HG03135 (cell line): ENCODE results near the gene TIPARP.

Experiments used
- ATAC-seq: cut with Tn5 transposase; IDR thresholded peaks from one replicate; pipeline ENCODE4 v1.9.1; 2021; ENCODE audit warnings: mild to moderate bottlenecking, moderate library complexity; ENCODE audit not compliant: unreplicated experiment

Gene TIPARP, protein sequence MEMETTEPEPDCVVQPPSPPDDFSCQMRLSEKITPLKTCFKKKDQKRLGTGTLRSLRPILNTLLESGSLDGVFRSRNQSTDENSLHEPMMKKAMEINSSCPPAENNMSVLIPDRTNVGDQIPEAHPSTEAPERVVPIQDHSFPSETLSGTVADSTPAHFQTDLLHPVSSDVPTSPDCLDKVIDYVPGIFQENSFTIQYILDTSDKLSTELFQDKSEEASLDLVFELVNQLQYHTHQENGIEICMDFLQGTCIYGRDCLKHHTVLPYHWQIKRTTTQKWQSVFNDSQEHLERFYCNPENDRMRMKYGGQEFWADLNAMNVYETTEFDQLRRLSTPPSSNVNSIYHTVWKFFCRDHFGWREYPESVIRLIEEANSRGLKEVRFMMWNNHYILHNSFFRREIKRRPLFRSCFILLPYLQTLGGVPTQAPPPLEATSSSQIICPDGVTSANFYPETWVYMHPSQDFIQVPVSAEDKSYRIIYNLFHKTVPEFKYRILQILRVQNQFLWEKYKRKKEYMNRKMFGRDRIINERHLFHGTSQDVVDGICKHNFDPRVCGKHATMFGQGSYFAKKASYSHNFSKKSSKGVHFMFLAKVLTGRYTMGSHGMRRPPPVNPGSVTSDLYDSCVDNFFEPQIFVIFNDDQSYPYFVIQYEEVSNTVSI

DNA sequence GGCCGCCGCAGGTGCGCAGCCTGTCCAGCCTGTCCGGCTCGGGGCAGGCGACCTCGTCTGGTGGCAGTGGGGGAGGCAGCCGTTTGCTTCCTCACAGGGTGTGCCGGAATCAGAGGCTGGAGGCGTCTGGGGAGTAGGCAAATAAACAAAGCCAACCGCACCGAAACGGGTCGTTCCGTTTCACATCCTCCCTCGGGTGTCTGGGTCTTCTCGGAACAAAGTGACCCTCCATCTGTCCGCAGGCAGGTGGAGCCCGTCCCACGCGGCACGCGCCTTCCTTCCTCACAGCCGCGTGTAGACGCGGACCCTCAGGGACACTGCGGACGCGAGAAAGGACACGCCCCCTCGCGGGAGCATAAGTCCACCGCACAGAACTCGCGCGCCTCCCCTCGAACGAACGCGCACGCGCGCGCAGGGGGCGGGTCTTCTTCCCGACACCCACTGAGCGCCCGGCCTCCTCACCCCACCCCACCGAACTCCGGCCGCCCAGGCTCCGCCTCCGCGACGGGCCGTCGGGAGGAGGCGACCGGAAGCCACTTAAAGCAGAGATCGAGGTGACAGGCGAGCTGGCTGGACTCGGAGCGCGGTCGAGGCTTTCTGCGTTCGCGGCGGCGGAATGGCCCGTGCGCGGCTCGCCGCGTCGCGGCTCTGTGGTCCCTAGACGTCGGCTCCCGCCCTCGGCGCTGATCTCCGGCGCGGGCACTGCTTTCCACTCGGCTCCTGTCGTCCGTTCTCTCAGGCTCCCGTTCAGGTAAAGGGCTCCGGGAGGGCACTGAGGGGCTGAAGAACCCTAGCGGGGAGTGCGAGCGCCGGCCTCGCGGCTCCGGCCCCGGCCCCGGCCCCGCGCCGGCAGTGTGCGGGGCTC, at the start of gene TIPARP:
Gene TIPARP, plus strand, starts transcription at position 545 of the 865 bp plus-strand sequence. CDS start 3,108 bp downstream, outside the sequence.
- ATAC-seq: peak; percentile 81

DNA sequence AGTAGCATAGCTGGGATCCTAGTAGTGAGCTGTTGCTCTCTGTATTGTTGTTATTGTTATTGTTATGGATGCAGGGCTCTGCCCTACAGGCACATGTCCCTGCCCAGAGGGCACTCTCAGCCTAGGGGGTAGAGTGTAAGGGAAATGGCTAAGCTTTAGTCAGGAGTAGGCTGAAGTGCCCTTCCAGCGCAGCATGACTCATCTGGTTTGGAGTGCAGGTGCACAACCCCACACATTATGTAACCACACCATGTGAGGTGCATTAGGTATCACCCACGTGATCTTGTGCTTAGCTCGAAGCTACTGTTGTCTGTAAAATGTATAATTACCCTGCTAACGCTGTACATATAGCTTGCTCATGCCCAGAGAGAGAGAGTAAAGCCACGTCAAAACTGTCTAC, 48.3 kb upstream of the TIPARP start:
- ATAC-seq: no peak

DNA sequence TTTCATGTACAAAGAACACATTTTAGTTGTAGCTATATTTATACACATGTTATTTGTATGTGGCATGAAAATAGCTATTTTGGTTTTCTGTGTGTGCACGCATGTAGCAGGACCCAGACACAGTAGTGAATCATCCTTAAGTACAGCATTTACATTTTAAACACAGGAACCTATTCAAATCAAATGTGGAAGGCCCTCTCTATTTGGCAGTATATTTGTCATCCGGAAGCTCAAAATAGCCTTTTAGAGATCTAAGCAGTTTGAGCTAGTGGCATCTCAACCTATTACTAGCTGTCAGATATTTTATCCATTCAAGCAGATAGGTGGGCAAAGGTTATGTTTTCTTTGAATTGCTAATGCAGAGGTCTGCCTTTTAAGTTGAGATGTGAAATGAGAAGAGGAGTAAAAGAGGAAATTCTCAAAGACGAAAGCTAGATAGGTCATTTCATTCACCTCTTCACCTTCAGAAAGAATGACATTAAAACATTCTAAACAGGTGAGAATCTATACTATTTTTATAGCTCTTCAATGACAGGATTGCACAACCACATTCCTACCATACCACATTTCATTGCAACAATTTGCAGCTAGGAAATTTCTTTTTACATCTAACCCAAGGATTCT, 46.3 kb upstream of the TIPARP start:
- ATAC-seq: no peak

DNA sequence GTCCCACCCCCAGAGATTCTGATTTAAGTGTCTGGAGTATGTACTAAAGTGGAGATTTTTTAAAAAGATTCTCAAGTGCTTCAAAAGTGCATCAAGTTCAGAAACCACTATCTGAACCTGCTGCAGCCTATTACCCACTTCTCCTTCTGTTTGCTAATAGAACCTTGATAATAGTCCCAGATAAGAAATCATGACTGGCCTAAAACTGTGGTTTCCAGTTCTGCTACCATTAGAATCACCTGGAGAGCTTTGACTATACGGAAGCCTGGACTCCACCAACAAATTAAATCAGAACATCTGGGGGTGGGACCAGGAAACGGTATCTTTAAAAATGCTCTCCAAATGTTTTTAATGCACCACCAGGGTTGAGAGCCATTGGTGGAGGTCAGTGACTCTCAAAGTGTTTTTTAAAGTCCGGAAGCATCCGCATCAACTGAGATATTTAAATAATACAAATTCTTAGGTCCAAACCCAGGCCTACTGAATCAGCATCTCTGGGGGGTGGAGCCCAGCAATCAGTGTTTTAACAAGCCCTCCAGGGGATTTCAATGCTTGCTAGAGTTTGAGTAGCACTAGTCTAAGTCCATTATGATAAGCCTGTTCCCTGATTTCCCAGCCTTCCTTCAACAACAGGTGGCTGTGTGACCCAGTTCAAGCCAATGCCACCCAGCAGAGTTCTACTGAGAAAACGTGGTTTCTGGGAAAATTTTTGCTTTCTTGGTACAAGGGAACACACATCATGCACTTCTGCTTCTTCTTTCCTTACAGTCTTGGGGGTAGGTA, 45.4 kb upstream of the TIPARP start:
- no peak for ATAC-seq

DNA sequence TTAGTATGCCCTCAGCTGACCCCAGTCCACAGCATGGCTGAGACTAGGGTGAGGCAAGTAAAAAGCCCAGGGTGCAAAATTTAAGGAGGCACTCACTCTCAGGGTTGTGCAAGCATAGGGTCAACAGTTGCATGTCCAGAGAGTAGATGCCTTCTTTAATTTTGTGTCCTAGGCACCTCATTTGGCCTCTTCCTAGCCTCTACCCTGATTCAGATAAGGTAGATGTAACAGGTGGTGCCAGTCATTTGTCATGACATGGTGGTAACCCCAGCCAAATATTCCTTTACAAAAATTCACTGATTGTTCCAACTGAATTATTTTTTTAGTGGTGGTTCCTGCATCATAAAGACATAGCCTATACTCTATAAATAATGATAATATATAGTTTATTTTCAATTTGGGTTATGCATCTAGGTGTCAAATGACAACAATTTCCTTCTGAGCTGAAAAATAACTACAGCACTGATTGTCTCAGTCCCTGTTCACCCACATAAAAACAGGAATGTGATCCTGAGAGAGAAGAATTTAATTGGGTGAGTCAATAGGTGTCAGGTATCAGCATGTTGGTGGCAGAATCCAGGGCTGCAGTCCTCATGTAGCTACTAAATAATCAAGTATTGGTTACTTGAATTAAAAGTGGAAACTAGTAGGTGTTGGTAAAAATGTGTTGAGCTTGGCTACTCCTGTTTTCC, 44.2 kb upstream of the TIPARP start:
- ATAC-seq: no peak

DNA sequence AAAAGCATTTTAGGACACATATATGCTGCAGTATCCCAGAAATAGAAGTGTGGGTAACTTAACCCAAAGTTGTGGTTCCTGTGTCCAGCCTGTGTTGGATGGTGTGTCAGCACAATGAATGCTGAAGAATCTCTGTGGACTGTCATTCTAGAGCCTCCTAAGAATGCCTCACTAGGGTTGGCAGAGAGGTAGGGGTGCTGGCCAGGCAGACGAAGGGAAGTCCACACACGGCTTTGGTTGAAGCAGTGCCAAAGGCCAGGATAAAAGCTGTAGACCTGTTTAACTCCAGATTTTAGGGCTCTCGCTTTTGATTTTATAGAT, 43.7 kb upstream of the TIPARP start:
- ATAC-seq: no peak

DNA sequence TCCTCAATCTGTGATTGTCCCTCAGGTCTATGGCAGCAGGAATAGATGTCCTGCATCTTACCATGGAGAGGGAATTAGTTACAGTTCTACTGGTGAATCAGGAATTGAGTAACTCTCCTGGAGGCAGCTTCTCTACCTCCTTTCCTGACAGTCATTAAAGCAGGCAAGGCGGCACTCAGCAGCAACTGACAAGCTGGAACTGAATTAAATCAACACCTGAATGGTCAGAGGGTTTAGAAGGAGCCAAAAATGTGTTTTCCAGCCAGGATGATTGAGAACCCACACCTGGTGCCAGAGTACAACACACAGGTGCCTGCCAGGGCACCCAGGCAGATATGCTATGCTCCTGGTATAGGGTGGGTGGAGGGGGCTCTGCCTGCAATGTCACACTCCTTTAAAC, 43.1 kb upstream of the TIPARP start:
- ATAC-seq: no peak

DNA sequence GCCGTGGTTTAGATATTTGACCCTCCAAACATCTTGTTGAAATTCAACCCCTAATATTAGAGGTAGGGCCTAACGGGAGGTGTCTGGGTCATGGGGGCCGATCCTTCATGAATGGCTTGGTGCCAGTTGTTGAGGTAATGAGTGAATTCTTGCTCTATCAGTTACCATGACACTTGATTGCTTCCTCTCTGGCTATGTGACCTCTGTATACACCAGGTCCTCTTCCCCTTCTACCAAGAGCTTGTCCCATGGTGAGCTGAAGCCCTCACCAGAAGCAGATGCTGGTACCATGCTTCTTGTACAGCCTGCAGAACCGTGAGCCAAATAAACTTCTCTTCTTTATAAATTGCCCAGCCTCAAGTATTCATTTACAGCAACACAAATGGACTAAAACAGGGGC, 41.8 kb upstream of the TIPARP start:
- ATAC-seq: no peak

DNA sequence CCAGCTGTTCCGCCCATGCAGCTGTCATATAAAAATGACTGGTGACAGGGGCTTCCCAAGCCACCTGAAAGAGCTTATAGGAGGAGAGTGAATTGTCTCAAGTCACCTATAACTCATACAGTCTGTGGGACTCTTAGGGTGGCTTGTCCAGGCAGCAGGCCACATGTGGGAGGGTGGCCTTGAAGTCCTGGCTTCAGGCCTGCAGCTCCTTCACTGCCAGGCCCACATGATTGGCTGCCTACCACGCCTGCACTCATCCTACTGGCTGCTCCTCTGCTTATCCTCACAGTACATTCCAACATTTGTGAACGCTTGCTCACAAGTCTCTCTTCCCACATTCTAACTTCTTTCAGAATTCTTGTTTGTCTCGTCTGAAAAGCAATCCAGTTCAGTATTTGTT, 41.1 kb upstream of the TIPARP start:
- no peak for ATAC-seq

DNA sequence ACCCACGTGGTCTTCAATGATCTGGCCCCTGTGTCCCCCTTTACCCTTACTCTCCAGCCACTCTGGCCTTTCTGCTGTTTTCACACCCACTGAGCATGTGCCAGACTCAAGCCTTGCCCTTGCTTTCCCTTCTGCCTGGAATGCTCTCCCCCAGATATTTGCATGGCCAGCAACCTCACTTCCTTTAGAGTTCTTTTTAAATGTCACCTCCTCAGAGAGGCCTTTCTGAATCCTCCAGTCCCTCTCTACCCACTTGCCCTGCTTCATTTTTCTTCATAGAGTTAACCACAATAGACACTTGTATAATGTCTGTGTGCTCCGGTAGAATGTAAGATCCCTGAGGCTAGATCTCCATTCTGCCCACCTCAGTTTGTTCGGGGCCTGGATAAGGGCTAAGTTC, 39.4 kb upstream of the TIPARP start:
- ATAC-seq: no peak

DNA sequence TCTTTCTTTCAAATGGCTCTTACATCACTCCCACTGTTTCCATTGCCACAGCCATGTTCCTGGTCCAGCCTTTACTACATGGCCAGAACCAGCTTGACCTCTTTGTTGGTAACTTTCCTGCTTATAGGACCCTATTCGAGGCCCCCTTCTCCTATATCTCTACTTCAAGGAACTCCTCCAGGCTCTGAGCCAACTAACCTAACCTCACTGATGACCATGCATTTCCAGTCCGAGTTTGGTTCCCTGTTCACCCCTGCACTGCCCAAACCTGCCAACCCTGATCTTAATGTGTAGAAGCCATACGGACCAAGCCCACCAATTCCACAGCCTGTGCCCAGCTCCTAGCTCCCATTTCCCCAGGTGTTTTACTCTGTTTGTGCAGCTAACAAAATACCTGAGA, 38.4 kb upstream of the TIPARP start:
- no peak for ATAC-seq

DNA sequence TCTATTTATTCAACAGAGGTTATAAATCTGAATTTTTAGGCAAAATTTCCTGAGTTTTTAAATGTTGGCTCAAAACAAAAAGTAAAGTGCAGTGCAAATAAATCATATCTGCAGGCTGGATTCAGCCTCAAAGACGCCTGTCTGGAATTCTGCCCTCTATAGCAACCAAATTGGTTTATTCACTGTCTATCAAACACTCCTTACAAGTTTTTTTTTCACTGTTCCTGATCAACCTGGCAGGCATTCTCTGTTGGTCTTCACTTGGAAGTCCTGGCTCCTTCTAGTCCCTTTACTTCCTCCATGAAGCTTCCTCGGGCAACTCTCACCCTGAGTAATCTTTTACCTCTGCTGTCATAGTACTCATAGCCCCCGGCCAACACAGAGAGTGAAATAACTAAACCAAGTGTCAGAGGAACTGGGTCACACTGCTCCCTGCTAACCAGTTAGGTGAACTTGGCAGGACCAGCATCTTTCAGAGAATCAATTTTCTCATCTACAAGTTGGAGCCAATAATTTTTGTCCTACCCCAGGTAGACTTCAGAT, 36.8 kb upstream of the TIPARP start:
- ATAC-seq: no peak

DNA sequence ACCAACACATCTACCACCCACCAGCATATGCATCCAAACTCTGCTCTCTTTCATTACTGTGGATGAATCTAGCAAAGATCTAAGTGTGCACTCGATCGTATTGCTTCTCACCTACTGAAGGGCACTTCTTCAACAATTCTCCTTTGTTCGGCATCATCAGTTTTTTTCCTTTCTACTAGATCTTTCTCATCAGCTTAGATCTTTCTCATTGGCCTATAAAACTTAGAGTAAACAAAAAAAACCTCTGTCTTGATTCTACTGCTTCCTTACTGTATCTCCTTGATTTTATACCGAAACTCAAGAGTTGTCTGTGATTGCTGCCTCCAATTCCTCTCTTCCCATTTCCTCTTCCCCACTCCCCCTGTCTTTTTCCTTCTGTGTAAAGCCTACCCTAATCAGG, 36.1 kb upstream of the TIPARP start:
- ATAC-seq: no peak

DNA sequence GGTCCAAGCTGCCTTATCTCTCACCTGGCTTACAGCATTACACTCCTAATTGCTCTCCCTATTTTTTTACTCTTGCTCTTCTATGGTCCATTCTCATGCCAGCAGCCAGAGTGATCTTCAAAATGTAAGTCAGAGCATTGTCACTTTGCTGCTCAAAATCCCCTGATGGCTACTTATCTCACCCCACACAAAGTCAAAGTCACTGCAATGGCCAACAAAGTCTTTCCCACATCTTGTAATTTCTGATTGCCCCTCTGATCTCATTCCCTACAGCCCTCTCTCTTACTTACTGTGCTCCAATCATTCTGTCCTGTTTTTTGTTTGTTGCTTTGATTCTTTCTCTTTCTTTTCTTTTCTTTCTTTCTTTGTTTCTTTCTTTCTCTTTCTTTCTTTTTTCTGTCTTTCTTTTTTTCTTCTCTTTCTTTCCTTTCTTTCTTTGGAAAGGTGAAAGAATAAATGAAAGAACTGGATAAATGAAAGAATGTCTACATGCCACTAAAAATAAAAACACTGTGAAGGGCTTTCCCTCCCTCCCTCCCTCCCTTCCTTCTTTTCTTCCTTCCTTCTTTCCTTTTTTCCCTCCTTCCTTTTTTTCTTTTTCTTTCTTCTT, 34.9 kb upstream of the TIPARP start:
- no peak for ATAC-seq

DNA sequence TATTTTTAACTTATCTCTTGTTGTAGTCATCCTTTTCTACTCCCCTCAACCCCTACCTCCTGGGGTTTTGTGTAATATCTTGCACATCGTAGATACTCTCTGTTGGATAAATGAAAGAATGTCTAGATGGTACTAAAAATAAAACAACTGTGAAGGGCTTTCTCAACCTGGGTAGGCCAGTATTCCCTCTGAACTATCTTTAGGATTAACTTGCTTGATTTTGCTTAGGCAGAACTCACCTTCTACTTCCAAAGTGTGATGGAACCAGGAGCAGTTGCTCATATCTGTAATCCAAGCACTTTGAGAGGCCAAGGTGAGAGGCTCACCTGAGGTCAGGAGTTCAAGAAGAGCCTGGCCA, 32.8 kb upstream of the TIPARP start:
- ATAC-seq: no peak

DNA sequence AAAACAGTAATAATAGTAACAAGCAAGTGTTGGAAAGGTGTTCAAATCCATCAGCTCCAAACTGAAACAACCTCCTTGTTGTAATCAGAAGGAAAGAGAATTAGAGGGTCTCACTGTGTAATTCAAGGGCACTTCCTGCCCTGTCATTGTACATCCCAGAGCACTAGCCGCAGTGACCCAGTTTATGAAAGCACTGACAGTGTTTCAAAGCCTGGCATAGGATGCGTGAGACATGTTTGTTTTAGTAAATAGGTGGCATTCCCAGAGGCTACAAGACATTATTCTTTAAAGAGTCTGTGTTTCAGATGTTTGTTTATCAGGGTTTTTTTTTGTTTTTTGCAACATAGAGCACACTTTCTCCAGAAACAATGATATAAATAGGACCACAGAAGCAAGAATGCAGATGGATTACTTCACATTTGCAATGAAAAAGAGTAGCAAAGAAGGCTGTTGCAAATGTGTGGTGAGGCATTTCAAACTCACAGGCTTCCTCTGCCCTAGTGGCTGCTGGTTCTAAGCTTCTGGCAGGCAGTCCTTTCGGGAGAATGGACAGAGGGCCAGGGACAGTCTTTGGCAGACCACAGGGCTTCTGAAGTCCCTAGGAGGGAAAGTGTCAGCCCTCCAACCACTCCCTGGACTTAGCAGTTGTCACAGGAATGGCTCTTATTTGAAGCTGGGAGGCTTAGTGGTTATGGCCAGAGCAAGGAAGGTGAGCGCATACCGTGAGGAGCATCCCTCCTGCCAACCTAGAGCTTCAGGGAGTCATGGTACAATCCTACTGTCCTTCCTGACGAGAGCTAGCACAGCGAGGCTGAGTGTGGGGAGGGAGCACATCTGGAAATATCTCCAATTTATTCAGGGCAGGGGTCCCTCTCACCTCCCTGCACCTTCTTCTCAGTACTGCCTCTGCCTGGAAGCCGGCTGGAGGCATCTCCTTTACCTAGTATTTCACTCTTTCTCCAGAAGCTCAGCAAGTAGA, 31.4 kb upstream of the TIPARP start:
- peak; percentile 15 for ATAC-seq

DNA sequence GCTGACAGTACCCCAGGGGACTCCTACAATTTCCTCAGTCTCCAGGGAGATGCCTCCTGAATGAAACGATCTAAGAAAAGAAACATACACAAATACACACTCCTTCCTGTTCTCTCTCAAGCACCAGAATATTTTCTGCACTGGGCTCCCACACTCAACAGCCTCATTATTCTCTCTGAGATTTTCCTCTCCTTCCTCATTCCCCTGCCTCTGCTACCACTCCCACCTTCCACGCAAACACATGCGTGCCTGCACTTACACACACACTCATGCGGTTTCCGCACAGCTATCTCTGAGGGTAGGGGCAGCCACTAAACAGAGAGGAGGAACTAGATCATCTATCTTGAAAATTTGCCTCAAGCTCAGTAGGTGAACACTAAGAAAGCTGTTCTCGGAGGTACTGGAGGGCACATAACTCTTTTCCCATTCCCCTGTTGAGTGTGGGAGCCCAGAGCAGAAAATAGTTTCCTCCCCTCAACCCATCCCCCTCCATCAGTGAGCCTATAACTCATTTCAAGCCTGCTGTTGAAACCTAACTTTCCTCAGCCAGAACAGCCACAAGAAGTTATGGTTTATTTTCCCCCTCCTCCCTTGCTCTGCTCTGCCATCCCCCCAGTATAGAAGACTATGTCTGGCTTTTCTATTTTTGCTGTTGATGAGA, 30.5 kb upstream of the TIPARP start:
- ATAC-seq: peak; percentile 88

DNA sequence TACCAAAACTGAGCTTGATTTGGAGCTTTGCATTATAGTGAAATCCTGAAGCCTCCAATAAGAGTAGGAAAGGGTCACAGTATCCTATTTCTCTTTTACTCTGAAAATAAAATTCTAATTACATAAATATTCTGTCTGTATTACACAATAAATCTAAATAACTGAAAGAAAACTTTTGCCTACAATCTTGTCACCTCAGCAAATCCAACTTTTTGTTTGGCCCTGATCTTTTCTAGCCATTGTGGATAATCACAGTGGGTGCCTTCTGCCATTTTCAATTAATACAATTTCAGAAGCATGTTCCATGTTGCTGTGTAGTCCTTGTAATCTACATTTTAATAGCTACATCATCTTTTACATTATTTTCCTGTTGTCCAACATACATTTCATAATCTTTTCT, 29.4 kb upstream of the TIPARP start:
- ATAC-seq: no peak
